Epithelial cell of esophagus (primary cell): ENCODE measurements around the gene CXCL6.

Experiments
- DNase-seq: peaks from one replicate; pipeline ENCODE4 v3.0.0; 2010; ENCODE audit warnings: low read depth
- H3K4me3 ChIP-seq: 2 replicates; pipeline ENCODE4 v1.5.1; 2011; ENCODE audit warnings: mild to moderate bottlenecking, low read length, control low read depth
- CTCF ChIP-seq: IDR thresholded peaks from 2 replicates; pipeline ENCODE4 v1.5.1; 2011; ENCODE audit warnings: low read depth, mild to moderate bottlenecking, low read length, control low read depth, inconsistent platforms; ENCODE audit not compliant: insufficient read depth; ENCODE audit errors: missing control alignments

CXCL6 gene

GRCh38 chr4:73810191-73810590, 26.3 kb upstream of the CXCL6 start:
- DNase-seq = no peak
- no peak overlapping the region for H3K4me3 ChIP-seq
- no peak for TF ChIP-seq CTCF

DNA sequence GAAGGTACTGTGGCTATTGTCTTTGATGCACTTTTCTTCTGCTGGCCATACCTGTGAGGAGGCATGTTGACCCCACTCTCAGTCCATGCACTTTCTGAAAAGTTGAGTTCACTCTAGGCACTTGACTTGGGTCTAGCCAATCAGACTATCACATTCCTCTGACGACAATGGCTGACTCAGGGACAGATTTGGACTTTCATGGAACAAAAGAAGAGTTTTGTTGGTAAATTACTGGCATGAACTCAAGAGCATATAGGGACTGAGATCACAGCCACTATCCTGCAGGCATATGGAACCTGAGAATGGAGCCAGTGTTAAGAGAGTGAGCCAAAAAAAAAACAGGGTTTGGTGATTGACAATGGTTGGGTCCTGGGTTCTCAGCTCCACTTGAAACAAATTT, 24.6 kb upstream of the CXCL6 start:
- H3K4me3 ChIP-seq = no peak overlapping the region
- DNase-seq = no peak
- no peak for TF ChIP-seq CTCF

DNA sequence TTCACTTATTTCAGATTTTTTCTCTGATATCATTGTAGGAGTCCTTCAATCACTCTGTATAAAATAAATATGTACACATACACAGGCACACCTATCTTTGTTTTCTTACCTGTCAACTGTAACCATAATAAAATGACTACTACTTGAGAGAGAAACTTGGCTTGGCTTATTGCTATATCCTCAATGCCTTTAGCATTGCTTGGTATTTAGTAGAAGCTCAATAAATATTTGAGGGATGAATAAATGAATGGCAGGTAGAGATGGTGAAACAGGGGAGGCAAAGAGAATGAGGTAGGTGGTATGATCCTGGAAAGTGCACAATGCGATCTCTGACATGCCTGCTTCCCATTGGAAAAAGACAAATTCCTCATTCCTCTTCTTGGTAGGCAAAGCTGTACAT, 21.8 kb upstream of the CXCL6 start:
- DNase-seq = peak; percentile 70
- no peak overlapping the region for H3K4me3 ChIP-seq
- no peak for TF ChIP-seq CTCF

GRCh38 chr4:73815145-73815544, 21.3 kb upstream of the CXCL6 start:
- DNase-seq = peak; percentile 48
- H3K4me3 ChIP-seq = no peak overlapping the region
- no peak for TF ChIP-seq CTCF

DNA sequence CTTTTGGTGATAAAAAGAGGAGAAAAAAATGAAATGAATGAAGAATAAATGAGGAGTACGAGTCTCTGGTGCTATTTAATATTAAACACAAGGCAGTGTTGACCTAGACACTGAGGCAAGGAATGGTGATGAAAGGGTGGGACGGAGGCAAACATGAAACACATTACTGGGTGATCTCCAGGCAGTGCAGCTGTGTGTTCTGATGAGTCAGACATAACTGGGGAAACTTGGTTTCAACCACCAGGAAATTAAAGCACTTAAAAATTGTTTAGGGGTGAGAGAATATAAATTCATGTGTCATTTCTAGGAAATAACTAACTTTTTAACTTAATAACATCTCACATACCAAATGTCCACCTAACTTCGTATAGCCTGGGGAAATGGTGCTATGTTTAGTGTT, 19.7 kb upstream of the CXCL6 start:
- H3K4me3 ChIP-seq = no peak overlapping the region
- peak; percentile 91 for DNase-seq
- no peak for TF ChIP-seq CTCF

DNA sequence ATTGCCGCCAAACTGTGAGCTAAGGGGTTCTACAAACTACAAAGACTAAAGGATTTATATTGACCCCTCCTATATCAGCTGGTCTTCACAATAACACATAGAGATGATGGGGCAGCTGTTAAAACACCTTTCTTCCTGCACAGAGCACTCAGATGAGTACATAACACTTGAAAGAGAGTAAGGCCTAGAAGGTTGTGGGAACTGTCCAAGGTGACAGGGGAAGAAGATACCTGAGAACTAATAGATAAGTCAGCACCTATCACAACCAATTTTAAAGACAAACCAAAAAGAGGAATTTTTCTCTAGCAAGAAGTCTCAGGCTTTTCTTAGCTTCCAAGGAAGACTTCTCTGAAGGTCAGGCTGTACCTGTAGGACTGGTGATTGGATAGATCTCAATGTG, 19.1 kb upstream of the CXCL6 start:
- peak; percentile 37 for DNase-seq
- H3K4me3 ChIP-seq = no peak overlapping the region
- no peak for TF ChIP-seq CTCF

DNA sequence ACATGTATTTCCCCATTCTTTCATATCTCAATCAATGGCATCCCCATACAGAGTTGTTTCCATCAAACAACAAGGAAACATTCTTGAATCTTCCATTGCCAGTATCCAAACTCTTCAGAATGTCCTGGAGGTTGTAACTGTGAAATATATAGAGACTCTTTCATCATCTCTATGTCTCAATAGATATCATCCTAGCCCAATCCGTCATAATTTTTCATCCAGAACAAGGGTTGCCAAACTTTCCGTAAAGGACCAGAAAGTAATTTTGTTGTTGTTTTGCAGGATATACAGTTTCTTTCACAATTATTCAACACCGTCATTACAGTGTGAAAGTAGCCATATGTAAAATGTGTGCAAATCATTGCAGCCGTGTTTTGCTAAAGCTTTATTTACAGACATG, 15.2 kb upstream of the CXCL6 start:
- H3K4me3 ChIP-seq = no peak overlapping the region
- no peak for DNase-seq
- no peak for TF ChIP-seq CTCF
